T-cell (primary cell): Measurements from ENCODE around the gene ATP9B. TPM values are rescaled to one million over a fixed set of nuclear protein-coding genes. Genes with fewer than 3 reads are reported as not detected.

Source experiments
- ATAC-seq, 4 experiments: fragments of 200-7000 bp in 3 of 4; fragments of 150-1000 bp in 1 of 4; cut with Tn5 transposase; replicated peaks in 1 of 4; 1 replicate in 3 of 4; 2 replicates in 1 of 4; pipeline ENCODE4 v1.10.0; 2021; ENCODE audit warnings: moderate library complexity in 3 of 4, mild to moderate bottlenecking in 2 of 4, moderate number of reproducible peaks in 1 of 4
- CTCF ChIA-PET, 2 donors: fragments of 300-600 bp; sonication (Branson Sonifier 250); formaldehyde crosslinking; loops; one replicate each; lab custom pipeline; 2022; ENCODE audit warnings: antibody characterized with exemption in 2 of 2; lab: Charles Lee
- POLR2A ChIA-PET, 2 donors: fragments of 300-600 bp; sonication (Branson Sonifier 250); formaldehyde crosslinking; loops; one replicate each; lab custom pipeline; 2022; ENCODE audit warnings: antibody characterized with exemption in 2 of 2; lab: Charles Lee
- DNase-seq, 35 experiments: peaks; one replicate each; pipeline versions ENCODE4 v3.0.0 to v3.0.0-alpha.2; 2013 to 2023
- H3K27ac ChIP-seq: one replicate; pipeline ENCODE4 v1.5.1; 2013; ENCODE audit warnings: low read length
- H3K27me3 ChIP-seq, 2 experiments: replicated peaks in 1 of 2; 1 replicate in 1 of 2; 2 replicates in 1 of 2; pipeline versions ENCODE4 v1.6.1 to v1.7.0; 2013; ENCODE audit warnings: low read length in 1 of 2, mixed read lengths in 1 of 2; ENCODE audit not compliant: control insufficient read depth in 2 of 2, insufficient read depth in 2 of 2; ENCODE audit errors: extremely low read depth in 1 of 2
- H3K36me3 ChIP-seq, 2 donors: 1 replicate in 1 of 2; 2 replicates in 1 of 2; pipeline versions ENCODE4 v1.6.1 to v1.7.0; 2013; ENCODE audit warnings: low read length in 1 of 2; ENCODE audit not compliant: control insufficient read depth in 2 of 2, insufficient read depth in 1 of 2; ENCODE audit errors: extremely low read depth in 1 of 2
- H3K4me1 ChIP-seq, 2 experiments: 1 replicate in 1 of 2; 2 replicates in 1 of 2; pipeline versions ENCODE4 v1.6.1 to v1.7.0; 2013; ENCODE audit warnings: low read length in 2 of 2, mixed read lengths in 1 of 2; ENCODE audit not compliant: insufficient read depth in 2 of 2, control insufficient read depth in 1 of 2; ENCODE audit errors: extremely low read depth in 1 of 2
- H3K4me3 ChIP-seq, 2 donors: 1 replicate in 1 of 2; 2 replicates in 1 of 2; pipeline versions ENCODE4 v1.5.1 to v1.7.0; 2013; ENCODE audit warnings: mild to moderate bottlenecking in 2 of 2, low read length in 1 of 2, moderate library complexity in 1 of 2; ENCODE audit not compliant: control insufficient read depth in 1 of 2; ENCODE audit errors: extremely low read depth in 1 of 2
- H3K9me3 ChIP-seq: 2 replicates; pipeline ENCODE4 v1.7.0; 2013
- H3K27ac Mint-ChIP-seq, 2 donors: one replicate each; pipeline ENCODE4 v1.8.0; 2020 to 2021; ENCODE audit warnings: mild to moderate bottlenecking in 2 of 2, mixed read lengths in 2 of 2
- H3K27me3 Mint-ChIP-seq, 2 donors: one replicate each; pipeline ENCODE4 v1.8.0; 2021 to 2022; ENCODE audit warnings: mixed read lengths in 2 of 2
- H3K36me3 Mint-ChIP-seq: one replicate; pipeline ENCODE4 v1.8.0; 2021; ENCODE audit warnings: mixed read lengths
- H3K4me1 Mint-ChIP-seq, 3 donors: one replicate each; pipeline ENCODE4 v1.8.0; 2020 to 2022; ENCODE audit warnings: mixed read lengths in 3 of 3, mild to moderate bottlenecking in 1 of 3
- H3K4me3 Mint-ChIP-seq, 3 donors: one replicate each; pipeline ENCODE4 v1.8.0; 2020 to 2022; ENCODE audit warnings: mild to moderate bottlenecking in 3 of 3, mixed read lengths in 3 of 3, moderate library complexity in 3 of 3
- H3K9me3 Mint-ChIP-seq, 3 donors: one replicate each; pipeline ENCODE4 v1.8.0; 2020 to 2022; ENCODE audit warnings: mixed read lengths in 3 of 3
- WGBS: methylation state at CpG from one replicate; pipeline ENCODE4 v1.1.5; 2013; ENCODE audit warnings: missing lambda C conversion rate; ENCODE audit not compliant: insufficient coverage; 5-methylcytosine and 5-hydroxymethylcytosine counted together
- total RNA-seq, 35 experiments: library from RNA in 6 of 35; stranded (reverse) in 6 of 35; fragments of 120-200 nt in 1 of 35; gene quantifications; one replicate each; pipeline versions ENCODE4 v1.2.1 to v1.2.4 and lab custom pipeline; 2013 to 2026

Gene ATP9B
- total RNA-seq, 5 donors from 2014 or later (not counting 1 experiment from before 2014, with no cell fraction given), result 54.1 to 95.2 (median 65.4) TPM

DNA sequence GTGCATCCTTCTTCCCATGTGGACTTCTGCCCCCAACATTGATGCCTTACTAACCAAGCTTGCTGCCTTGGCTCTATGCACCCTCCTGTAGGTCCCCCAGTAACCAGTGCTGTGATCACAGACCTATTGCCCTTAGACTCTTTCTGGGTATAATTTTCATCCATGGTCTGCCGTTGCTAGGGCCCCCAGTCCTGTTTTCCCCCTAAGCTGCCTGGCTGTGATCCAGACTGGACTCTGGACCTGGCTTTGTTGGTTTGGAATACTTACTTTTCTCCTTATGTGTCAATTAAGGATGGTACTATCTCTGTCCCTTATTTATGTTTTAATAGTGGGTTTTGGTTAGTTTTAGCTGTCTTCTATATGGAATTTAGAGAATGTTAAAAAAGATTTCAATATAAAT is 26.0 kb downstream of the ATP9B start:
- H3K27me3 Mint-ChIP-seq, result no peaks in the 10 kb centered on the region
- Histone ChIP-seq H3K27me3 (no peaks in the 10 kb centered on the region), H3K9me3 (no peaks in the 10 kb centered on the region), H3K27ac (no peak overlapping the region), H3K36me3 (peaks cover 4 to 7% of the 10 kb centered on the region in 2 donors), H3K4me3 (no peak overlapping the region), H3K4me1 (peaks cover 2 to 9% of the 10 kb centered on the region in 2 experiments)
- peaks cover 45 to 48% (median 47%) of the 10 kb centered on the region in 3 donors for H3K4me1 Mint-ChIP-seq
- CTCF ChIA-PET, result no interaction called here
- H3K9me3 Mint-ChIP-seq, result peaks cover 0 to 14% (median 4%) of the 10 kb centered on the region in 3 donors
- no peak overlapping the region for H3K27ac Mint-ChIP-seq
- POLR2A ChIA-PET, result no interaction called here
- no peak overlapping the region for H3K4me3 Mint-ChIP-seq
- DNase-seq (no peak), ATAC-seq (no peak)
- no CpG with 5 or more reads among the region's 1 CpG for WGBS
- H3K36me3 Mint-ChIP-seq, result peaks cover 46% of the 10 kb centered on the region

- Histone ChIP-seq H3K36me3 (peaks cover 4 to 12% of the 10 kb centered on the region in 2 donors), H3K27ac (no peak overlapping the region), H3K4me3 (no peak overlapping the region), H3K4me1 (no peaks in the 10 kb centered on the region), H3K9me3 (no peaks in the 10 kb centered on the region), H3K27me3 (no peaks in the 10 kb centered on the region)
- Mint-ChIP-seq H3K9me3 (peaks cover 0 to 4% (median 2%) of the 10 kb centered on the region in 3 donors), H3K27me3 (no peaks in the 10 kb centered on the region), H3K27ac (no peak overlapping the region), H3K36me3 (peaks cover 64% of the 10 kb centered on the region), H3K4me1 (peaks cover 33 to 43% (median 37%) of the 10 kb centered on the region in 3 donors), H3K4me3 (no peak overlapping the region)
- no peak for ATAC-seq
- ChIA-PET CTCF (no interaction called here), POLR2A (interaction anchor here in 1 of 2 donors (1.2 kb wide), 1 partner anchor 33 kb away, joined by 4 read pairs; no protein-coding TSS in a partner anchor)
- 100% methylated on average over 1 of the region's 2 CpGs for WGBS
- no peak for DNase-seq
Observed at GRCh38 chr18:79100944-79101343, 31.8 kb downstream of the ATP9B start.

DNA sequence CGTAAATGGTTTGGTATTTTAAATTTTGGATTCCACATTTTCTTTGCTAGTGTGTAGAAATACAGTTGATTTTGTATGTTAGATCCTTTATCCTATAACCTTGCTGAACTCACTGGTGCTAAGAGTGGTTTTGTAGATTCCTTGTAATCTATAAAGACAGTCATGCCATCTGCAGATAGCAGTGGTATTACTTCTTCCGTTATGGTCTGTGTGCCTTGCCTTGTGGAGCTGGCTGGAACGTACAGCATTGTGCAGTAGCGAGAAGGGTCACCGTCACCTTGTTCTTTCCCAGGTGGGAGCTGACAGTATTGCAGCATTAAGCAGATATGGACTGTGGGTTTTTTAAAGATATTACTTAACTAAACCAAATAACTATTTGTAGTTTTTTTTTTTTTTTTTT is 33.7 kb downstream of the ATP9B start:
- Histone ChIP-seq H3K4me3 (no peak overlapping the region), H3K4me1 (no peaks in the 10 kb centered on the region), H3K36me3 (peaks cover 4 to 8% of the 10 kb centered on the region in 2 donors), H3K9me3 (no peaks in the 10 kb centered on the region), H3K27ac (no peak overlapping the region), H3K27me3 (no peaks in the 10 kb centered on the region)
- H3K9me3 Mint-ChIP-seq, result peaks cover 0 to 4% (median 2%) of the 10 kb centered on the region in 3 donors
- POLR2A ChIA-PET, result no interaction called here
- peaks cover 49 to 59% (median 49%) of the 10 kb centered on the region in 3 donors for H3K4me1 Mint-ChIP-seq
- CTCF ChIA-PET, result no interaction called here
- ATAC-seq (no peak), DNase-seq (no peak)
- H3K27ac Mint-ChIP-seq, result no peak overlapping the region
- no peaks in the 10 kb centered on the region for H3K27me3 Mint-ChIP-seq
- H3K36me3 Mint-ChIP-seq, result peaks cover 57% of the 10 kb centered on the region
- H3K4me3 Mint-ChIP-seq, result no peak overlapping the region
- WGBS, result no CpG with 5 or more reads among the region's 5 CpGs

DNA sequence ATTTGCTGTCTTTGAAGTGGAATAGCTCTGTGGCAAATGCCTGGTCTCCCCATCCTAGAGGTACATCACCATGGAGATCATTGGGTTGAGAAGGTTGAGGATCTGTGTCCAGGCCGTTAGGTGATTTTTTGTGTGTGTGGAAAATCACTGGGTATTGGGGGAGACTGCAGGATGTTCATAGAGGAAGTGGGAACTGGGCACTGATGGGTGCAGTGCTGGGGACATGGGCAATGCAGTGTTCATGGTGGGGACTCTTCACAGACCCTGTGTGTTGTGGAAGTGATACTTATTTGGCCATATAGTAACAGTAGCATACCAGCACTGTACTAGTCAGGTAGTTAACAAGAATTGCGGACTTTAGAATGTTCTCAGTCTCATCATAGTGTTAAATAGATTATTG is 34.9 kb downstream of the ATP9B start:
- no peaks in the 10 kb centered on the region for H3K9me3 ChIP-seq
- no peaks in the 10 kb centered on the region for H3K27me3 ChIP-seq
- peaks cover 50% of the 10 kb centered on the region for H3K36me3 Mint-ChIP-seq
- no peak for ATAC-seq
- no peaks in the 10 kb centered on the region for H3K4me1 ChIP-seq
- POLR2A ChIA-PET, result no interaction called here
- no peak overlapping the region for H3K4me3 Mint-ChIP-seq
- WGBS, result 78% methylated on average over 1 of the region's 2 CpGs
- H3K27ac Mint-ChIP-seq, result no peak overlapping the region
- peaks cover 53 to 66% (median 56%) of the 10 kb centered on the region in 3 donors for H3K4me1 Mint-ChIP-seq
- no peaks in the 10 kb centered on the region for H3K27me3 Mint-ChIP-seq
- H3K36me3 ChIP-seq, result peaks cover 4 to 8% of the 10 kb centered on the region in 2 donors
- no peak for DNase-seq
- H3K4me3 ChIP-seq, result no peak overlapping the region
- peaks cover 0 to 2% (median 0%) of the 10 kb centered on the region in 3 donors for H3K9me3 Mint-ChIP-seq
- CTCF ChIA-PET, result no interaction called here
- no peak overlapping the region for H3K27ac ChIP-seq

DNA sequence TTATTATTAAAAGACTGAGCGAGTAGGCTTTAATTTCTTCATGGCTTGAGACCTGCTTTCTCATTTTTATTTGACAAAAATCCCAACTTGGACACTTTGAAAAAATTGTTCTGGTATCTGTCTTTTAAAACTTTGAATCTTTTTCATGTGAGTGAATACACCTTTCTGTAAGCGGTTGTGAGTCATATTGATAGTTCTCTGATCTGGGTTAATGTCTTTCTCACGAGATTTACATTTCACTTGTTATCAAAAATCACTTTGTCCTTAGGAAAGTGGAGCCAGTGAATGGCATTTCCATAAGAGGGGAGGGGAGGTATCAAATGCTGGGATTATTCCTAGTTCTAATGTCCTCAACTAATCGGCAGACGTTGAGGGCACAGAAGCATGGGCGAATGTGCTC is 36.3 kb downstream of the ATP9B start:
- no peak overlapping the region for H3K27ac Mint-ChIP-seq
- ChIA-PET CTCF (no interaction called here), POLR2A (interaction anchor here in 1 of 2 donors (0.7 kb wide), 1 partner anchor 9 kb away, joined by 3 read pairs; no protein-coding TSS in a partner anchor)
- DNase-seq (no peak), ATAC-seq (no peak)
- no peaks in the 10 kb centered on the region for H3K9me3 Mint-ChIP-seq
- H3K36me3 Mint-ChIP-seq, result peaks cover 48% of the 10 kb centered on the region
- H3K4me1 Mint-ChIP-seq, result peaks cover 53 to 68% (median 56%) of the 10 kb centered on the region in 3 donors
- no peaks in the 10 kb centered on the region for H3K27me3 Mint-ChIP-seq
- no peak overlapping the region for H3K4me3 ChIP-seq
- no peak overlapping the region for H3K27ac ChIP-seq
- no peaks in the 10 kb centered on the region for H3K4me1 ChIP-seq
- WGBS, result 87% methylated on average over 3 of the region's 6 CpGs
- no peaks in the 10 kb centered on the region for H3K9me3 ChIP-seq
- H3K4me3 Mint-ChIP-seq, result no peak overlapping the region
- peaks cover 0 to 10% of the 10 kb centered on the region in 2 donors for H3K36me3 ChIP-seq
- H3K27me3 ChIP-seq, result no peaks in the 10 kb centered on the region

- Mint-ChIP-seq H3K36me3 (peaks cover 42% of the 10 kb centered on the region), H3K27me3 (no peaks in the 10 kb centered on the region)
- CTCF ChIA-PET, result no interaction called here
Observed at GRCh38 chr18:79106084-79106483, 36.9 kb downstream of the ATP9B start.

More at GRCh38 chr18:79106084-79106483, 36.9 kb downstream of the ATP9B start:
- Mint-ChIP-seq H3K4me1 (peaks cover 50 to 65% (median 55%) of the 10 kb centered on the region in 3 donors), H3K27ac (no peak overlapping the region), H3K4me3 (no peak overlapping the region), H3K9me3 (no peaks in the 10 kb centered on the region)
- no peak for ATAC-seq
- no peak overlapping the region for H3K4me3 ChIP-seq
- no peaks in the 10 kb centered on the region for H3K27me3 ChIP-seq
- DNase-seq, result no peak
- POLR2A ChIA-PET, result interaction anchor here in 1 of 2 donors (0.7 kb wide), 1 partner anchor 9 kb away, joined by 3 read pairs; no protein-coding TSS in a partner anchor
- WGBS, result 92% methylated on average over 2 of the region's 5 CpGs
- no peaks in the 10 kb centered on the region for H3K4me1 ChIP-seq
- H3K36me3 ChIP-seq, result peaks cover 0 to 9% of the 10 kb centered on the region in 2 donors
- no peak overlapping the region for H3K27ac ChIP-seq
- H3K9me3 ChIP-seq, result no peaks in the 10 kb centered on the region
